IMR-90 (cell line): ENCODE results near the gene CPLX1. TPM values are rescaled to one million over a fixed set of nuclear protein-coding genes. Genes with fewer than 3 reads are reported as not detected.

Experiments used
- ATAC-seq: fragments of 200-7000 bp; cut with Tn5 transposase; 2 replicates; pipeline ENCODE4 v1.9.1; 2020; ENCODE audit warnings: low read depth, mild to moderate bottlenecking, moderate library complexity
- BruUV-seq: library from RNA; stranded (reverse); fragments of 400-500 nt; replicated peaks from 2 replicates; lab custom pipeline; 2021; lab: Mats Ljungman, UMichigan
- CTCF ChIA-PET: fragments of 300-600 bp; formaldehyde crosslinking; extraction: SDS; loops from one replicate; lab custom pipeline; 2021; ENCODE audit warnings: antibody characterized with exemption; lab: Yijun Ruan, JAX
- POLR2A ChIA-PET: fragments of 300-600 bp; sonication (Branson Sonifier 250); formaldehyde crosslinking; loops from one replicate; lab custom pipeline; 2022; ENCODE audit warnings: antibody characterized with exemption; ENCODE audit not compliant: unreplicated experiment; lab: Charles Lee
- DNase-seq: peaks from one replicate; pipeline ENCODE4 v3.0.0; 2013
- H2AFZ ChIP-seq: replicated peaks from 2 replicates; pipeline ENCODE3; 2013; ENCODE audit warnings: low read length, mild to moderate bottlenecking; ENCODE audit not compliant: poor library complexity
- H2AK5ac ChIP-seq: 2 replicates; pipeline ENCODE4 v1.6.1; 2013; ENCODE audit warnings: low read depth, low read length, inconsistent platforms
- H2AK9ac ChIP-seq: replicated peaks from 2 replicates; pipeline ENCODE3; 2013; ENCODE audit warnings: mild to moderate bottlenecking, low read depth, low read length, moderate library complexity; ENCODE audit not compliant: poor library complexity
- H2BK120ac ChIP-seq: 2 replicates; pipeline ENCODE4 v1.6.1; 2013; ENCODE audit warnings: low read depth, low read length, inconsistent platforms
- H2BK15ac ChIP-seq: 3 replicates; pipeline ENCODE4 v1.6.1; 2013; ENCODE audit warnings: low read depth, low read length, inconsistent platforms
- H2BK20ac ChIP-seq: 2 replicates; pipeline ENCODE4 v1.6.1; 2013; ENCODE audit warnings: low read depth, mild to moderate bottlenecking, inconsistent platforms, low read length, moderate library complexity
- H2BK5ac ChIP-seq: 2 replicates; pipeline ENCODE4 v1.6.1; 2013; ENCODE audit warnings: mild to moderate bottlenecking, low read depth, low read length, inconsistent platforms; ENCODE audit not compliant: poor library complexity, severe bottlenecking
- H3K14ac ChIP-seq: replicated peaks from 2 replicates; pipeline ENCODE4 v1.6.1; 2013; ENCODE audit warnings: low read depth, low read length, inconsistent platforms
- H3K18ac ChIP-seq: 2 replicates; pipeline ENCODE4 v1.6.1; 2013; ENCODE audit warnings: low read depth, low read length, control low read depth
- H3K23ac ChIP-seq: 2 replicates; pipeline ENCODE4 v1.6.1; 2013; ENCODE audit warnings: low read depth, low read length, inconsistent platforms
- H3K27ac ChIP-seq: 2 replicates; pipeline ENCODE4 v1.5.1; 2013; ENCODE audit warnings: mild to moderate bottlenecking, control low read depth, low read length; ENCODE audit not compliant: insufficient read depth
- H3K27me3 ChIP-seq: 2 replicates; pipeline ENCODE4 v1.6.1; 2013; ENCODE audit warnings: low read length; ENCODE audit not compliant: control insufficient read depth, insufficient read depth
- H3K36me3 ChIP-seq: 2 replicates; pipeline ENCODE4 v1.6.1; 2013; ENCODE audit warnings: low read length, mixed read lengths; ENCODE audit not compliant: control insufficient read depth, insufficient read depth
- H3K4ac ChIP-seq: 2 replicates; pipeline ENCODE4 v1.6.1; 2013; ENCODE audit warnings: low read depth, low read length, inconsistent platforms
- H3K4me1 ChIP-seq: 2 replicates; pipeline ENCODE4 v1.6.1; 2013; ENCODE audit warnings: low read length, mixed read lengths; ENCODE audit not compliant: control insufficient read depth, insufficient read depth
- H3K4me2 ChIP-seq: 2 replicates; pipeline ENCODE4 v1.6.1; 2013; ENCODE audit warnings: low read depth, mild to moderate bottlenecking, control low read depth, low read length, moderate library complexity
- H3K4me3 ChIP-seq: 2 replicates; pipeline ENCODE4 v1.5.1; 2013; ENCODE audit warnings: low read depth, mild to moderate bottlenecking, control low read depth, low read length, moderate library complexity; ENCODE audit not compliant: insufficient read depth
- H3K56ac ChIP-seq: 2 replicates; pipeline ENCODE4 v1.6.1; 2013; ENCODE audit warnings: low read length, inconsistent platforms; ENCODE audit not compliant: insufficient read depth; ENCODE audit errors: extremely low read depth
- H3K79me1 ChIP-seq, 2 experiments: 2 replicates each; pipeline ENCODE4 v1.6.1; 2013; ENCODE audit warnings: low read length in 2 of 2, inconsistent platforms in 1 of 2, low read depth in 1 of 2
- H3K9ac ChIP-seq: 2 replicates; pipeline ENCODE4 v1.6.1; 2013; ENCODE audit warnings: low read depth, low read length, control low read depth
- H3K9me1 ChIP-seq: 2 replicates; pipeline ENCODE4 v1.6.1; 2013; ENCODE audit warnings: low read length, inconsistent platforms; ENCODE audit not compliant: insufficient read depth
- H3K9me3 ChIP-seq: 2 replicates; pipeline ENCODE4 v1.6.1; 2013; ENCODE audit warnings: low read length; ENCODE audit not compliant: control insufficient read depth, insufficient read depth
- H4K20me1 ChIP-seq: 2 replicates; pipeline ENCODE4 v1.6.1; 2013; ENCODE audit warnings: low read length, inconsistent platforms; ENCODE audit not compliant: insufficient read depth
- H4K5ac ChIP-seq: 2 replicates; pipeline ENCODE4 v1.6.1; 2013; ENCODE audit warnings: mild to moderate bottlenecking, low read depth, low read length, control low read depth
- H4K8ac ChIP-seq, 2 experiments: 2 replicates each; pipeline ENCODE4 v1.6.1; 2013; ENCODE audit warnings: low read depth in 2 of 2, low read length in 2 of 2, control low read depth in 1 of 2, inconsistent platforms in 1 of 2
- H4K91ac ChIP-seq: 2 replicates; pipeline ENCODE4 v1.6.1; 2013; ENCODE audit warnings: low read depth, low read length, inconsistent platforms; ENCODE audit not compliant: insufficient read depth
- BHLHE40 ChIP-seq: fragments of 150-350 bp; IDR thresholded peaks from 2 replicates; pipeline ENCODE4 v1.6.1; 2016; ENCODE audit warnings: mild to moderate bottlenecking, low read depth, low read length
- CEBPB ChIP-seq: IDR thresholded peaks from 2 replicates; pipeline ENCODE4 v1.6.1; 2012; ENCODE audit warnings: low read depth, low read length, improper control_type of control experiment
- CHD1 ChIP-seq: IDR thresholded peaks from 2 replicates; pipeline ENCODE4 v1.6.1; 2012; ENCODE audit warnings: low read depth, low read length, improper control_type of control experiment
- FOS ChIP-seq: fragments of 150-350 bp; IDR thresholded peaks from 2 replicates; pipeline ENCODE4 v1.6.1; 2016; ENCODE audit warnings: low read depth, low read length
- MAFK ChIP-seq: IDR thresholded peaks from 2 replicates; pipeline ENCODE4 v1.6.1; 2012; ENCODE audit warnings: low read depth, low read length, improper control_type of control experiment
- MAZ ChIP-seq: IDR thresholded peaks from 2 replicates; pipeline ENCODE4 v1.6.1; 2012; ENCODE audit warnings: low read depth, mild to moderate bottlenecking, low read length, improper control_type of control experiment, moderate library complexity, borderline replicate concordance
- MXI1 ChIP-seq: IDR thresholded peaks from 2 replicates; pipeline ENCODE4 v1.6.1; 2012; ENCODE audit warnings: low read depth, mild to moderate bottlenecking, low read length, moderate library complexity, borderline replicate concordance
- POLR2A ChIP-seq: IDR thresholded peaks from 2 replicates; pipeline ENCODE4 v1.6.1; 2012; ENCODE audit warnings: mild to moderate bottlenecking, low read depth, low read length
- RAD21 ChIP-seq: IDR thresholded peaks from 2 replicates; pipeline ENCODE4 v1.6.1; 2012; ENCODE audit warnings: low read length, improper control_type of control experiment
- RCOR1 ChIP-seq: IDR thresholded peaks from 2 replicates; pipeline ENCODE4 v1.6.1; 2012; ENCODE audit warnings: mild to moderate bottlenecking, low read length, improper control_type of control experiment; ENCODE audit not compliant: insufficient replicate concordance
- RFX5 ChIP-seq: IDR thresholded peaks from 2 replicates; pipeline ENCODE4 v1.8.0; 2012; ENCODE audit warnings: low read depth, mild to moderate bottlenecking, low read length, moderate library complexity
- whole genome bisulfite sequencing, 2 experiments: methylation state at CpG; one replicate each; pipeline versions ENCODE4 v1.1.5 to v1.1.7; 2013; ENCODE audit warnings: missing lambda C conversion rate in 2 of 2; ENCODE audit not compliant: insufficient read length in 1 of 2; ENCODE audit errors: extremely low coverage in 2 of 2; 5-methylcytosine and 5-hydroxymethylcytosine counted together
- dilution Hi-C: fragments of 300-500 bp; cut with HindIII; formaldehyde crosslinking; loops from one replicate; pipeline ENCODE4 v1.14.3; 2018; ENCODE audit warnings: low sequenced_read_pairs; ENCODE audit not compliant: unreplicated experiment
- in situ Hi-C: fragments of 300-500 bp; cut with MboI; formaldehyde crosslinking; loops from 3 replicates; pipeline ENCODE4 v1.14.3; 2019; ENCODE audit warnings: low sequenced_read_pairs, inconsistent platforms, mixed read lengths
- intact Hi-C: fragments of 100-400 bp; cut with micrococcal nuclease; formaldehyde crosslinking; loops from 2 replicates; pipeline ENCODE4 v1.10.0; 2022
- polyA plus RNA-seq, 3 experiments: library from polyadenylated mRNA; depleted of rRNA; stranded (reverse); fragments of >200 nt; gene quantifications; 2 replicates each; pipeline ENCODE4 v1.2.3, GENCODE V29; 2012; ENCODE audit warnings: low replicate concordance in 1 of 3
- total RNA-seq: library from RNA; depleted of rRNA; stranded (reverse); fragments of >200 nt; gene quantifications from 2 replicates; pipeline ENCODE4 v1.2.3, GENCODE V29; 2012
- TF ChIP-seq, protein P1 (sequence below): conservative IDR thresholded peaks from 2 replicates; pipeline ENCODE4 v1.5.1; 2012; ENCODE audit warnings: mild to moderate bottlenecking, low read depth, low read length, improper control_type of control experiment
- TF ChIP-seq, protein P2 (sequence below): fragments of 150-350 bp; IDR thresholded peaks from 2 replicates; pipeline ENCODE4 v1.6.1; 2017; ENCODE audit warnings: mild to moderate bottlenecking, antibody characterized with exemption, low read length, low read depth

The CPLX1 gene
- total and polyA plus RNA-seq, 2 of the 4 experiments (the other 2 are of a cell fraction): 0.05 TPM; not detected in 1

DNA sequence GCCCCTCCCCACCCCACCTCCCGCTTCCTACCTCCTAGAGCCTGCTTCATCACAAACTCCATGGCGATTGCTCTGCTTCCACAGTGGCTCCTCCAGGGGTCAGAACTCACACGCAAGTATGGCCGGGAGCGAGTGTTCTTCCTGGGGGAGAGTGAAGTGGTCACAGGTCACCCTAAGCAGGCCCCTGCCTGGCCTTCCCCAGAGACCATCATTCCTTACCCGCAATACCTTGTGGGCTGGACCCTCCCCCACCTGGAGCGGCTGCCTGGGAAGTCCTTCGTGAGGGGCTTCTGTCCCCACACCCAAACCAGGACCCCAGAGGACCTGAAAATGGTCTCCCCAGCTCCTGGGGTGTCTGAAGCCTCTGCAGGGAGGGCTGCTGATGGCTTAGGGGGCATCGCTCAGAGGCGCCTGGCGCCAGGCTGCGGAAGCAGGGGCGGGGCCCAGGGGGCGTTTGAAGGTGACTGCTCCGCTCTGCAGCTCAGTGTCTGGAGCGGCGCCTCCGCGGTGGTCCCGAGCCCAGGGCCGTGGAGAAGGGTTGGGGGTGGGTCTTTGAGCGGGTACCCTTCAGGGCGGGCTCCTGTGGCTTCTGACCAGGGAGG is 1.4 kb downstream of the CPLX1 start:
- Histone ChIP-seq H3K56ac (no peak overlapping the region), H2BK5ac (no peak overlapping the region), H3K4ac (no peak overlapping the region), H3K79me1 (no peaks in the 10 kb centered on the region), H4K91ac (no peak overlapping the region), H3K4me1 (no peaks in the 10 kb centered on the region; the same call in 1 of the 2 replicates), H3K23ac (no peak overlapping the region), H3K4me3 (no peak overlapping the region), H2AK9ac (no peak overlapping the region), H3K9me3 (peaks cover 3% of the 10 kb centered on the region), H3K27me3 (peaks cover 82% of the 10 kb centered on the region), H2BK20ac (no peak overlapping the region), H3K9me1 (no peaks in the 10 kb centered on the region), H2BK15ac (no peak overlapping the region), H4K5ac (no peak overlapping the region), H2AK5ac (no peak overlapping the region), H3K36me3 (no peaks in the 10 kb centered on the region), H3K27ac (no peak overlapping the region), H3K4me2 (no peak overlapping the region), H4K8ac (no peak overlapping the region), H4K20me1 (peaks cover 3% of the 10 kb centered on the region; the same call in 1 of the 2 replicates), H2BK120ac (no peak overlapping the region), H3K9ac (no peak overlapping the region), H3K18ac (no peak overlapping the region), H2AFZ (no peak overlapping the region), H3K14ac (no peak overlapping the region)
- in situ Hi-C loops: no loop called here
- no TSS peak for BruUV-seq
- no peak for ATAC-seq
- dilution Hi-C loops: no loop called here
- WGBS, 2 experiments: 0% methylated on average over 2 of the region's 23 CpGs; no CpG with 5 or more reads in 1 of the 2 experiments
- DNase-seq: no peak
- CTCF ChIA-PET: no interaction called here
- intact Hi-C loops: no loop called here
- no peak for TF ChIP-seq MAZ
- TF ChIP-seq CHD1: no peak
- no peak for TF ChIP-seq RAD21
- no peak for TF ChIP-seq MXI1
- TF ChIP-seq CEBPB: no peak
- no peak for TF ChIP-seq RFX5
- no peak for TF ChIP-seq RCOR1
- no peak for TF ChIP-seq BHLHE40
- no peak for TF ChIP-seq POLR2A
- TF ChIP-seq MAFK: no peak
- TF ChIP-seq, protein P1, sequence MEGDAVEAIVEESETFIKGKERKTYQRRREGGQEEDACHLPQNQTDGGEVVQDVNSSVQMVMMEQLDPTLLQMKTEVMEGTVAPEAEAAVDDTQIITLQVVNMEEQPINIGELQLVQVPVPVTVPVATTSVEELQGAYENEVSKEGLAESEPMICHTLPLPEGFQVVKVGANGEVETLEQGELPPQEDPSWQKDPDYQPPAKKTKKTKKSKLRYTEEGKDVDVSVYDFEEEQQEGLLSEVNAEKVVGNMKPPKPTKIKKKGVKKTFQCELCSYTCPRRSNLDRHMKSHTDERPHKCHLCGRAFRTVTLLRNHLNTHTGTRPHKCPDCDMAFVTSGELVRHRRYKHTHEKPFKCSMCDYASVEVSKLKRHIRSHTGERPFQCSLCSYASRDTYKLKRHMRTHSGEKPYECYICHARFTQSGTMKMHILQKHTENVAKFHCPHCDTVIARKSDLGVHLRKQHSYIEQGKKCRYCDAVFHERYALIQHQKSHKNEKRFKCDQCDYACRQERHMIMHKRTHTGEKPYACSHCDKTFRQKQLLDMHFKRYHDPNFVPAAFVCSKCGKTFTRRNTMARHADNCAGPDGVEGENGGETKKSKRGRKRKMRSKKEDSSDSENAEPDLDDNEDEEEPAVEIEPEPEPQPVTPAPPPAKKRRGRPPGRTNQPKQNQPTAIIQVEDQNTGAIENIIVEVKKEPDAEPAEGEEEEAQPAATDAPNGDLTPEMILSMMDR: no peak
- TF ChIP-seq, protein P2, sequence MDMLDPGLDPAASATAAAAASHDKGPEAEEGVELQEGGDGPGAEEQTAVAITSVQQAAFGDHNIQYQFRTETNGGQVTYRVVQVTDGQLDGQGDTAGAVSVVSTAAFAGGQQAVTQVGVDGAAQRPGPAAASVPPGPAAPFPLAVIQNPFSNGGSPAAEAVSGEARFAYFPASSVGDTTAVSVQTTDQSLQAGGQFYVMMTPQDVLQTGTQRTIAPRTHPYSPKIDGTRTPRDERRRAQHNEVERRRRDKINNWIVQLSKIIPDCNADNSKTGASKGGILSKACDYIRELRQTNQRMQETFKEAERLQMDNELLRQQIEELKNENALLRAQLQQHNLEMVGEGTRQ: no peak
- TF ChIP-seq FOS: no peak
- POLR2A ChIA-PET: no interaction called here
